Caco-2 (cell line): Measurements from ENCODE around the gene ACTA1. TPM values are rescaled to one million over a fixed set of nuclear protein-coding genes. Genes with fewer than 3 reads are reported as not detected.

Experiments
- BruUV-seq: library from RNA; stranded (reverse); fragments of 400-500 nt; replicated peaks from 2 replicates; lab custom pipeline; 2021; lab: Mats Ljungman, UMichigan
- CTCF ChIA-PET: fragments of 300-600 bp; sonication (Branson Sonifier 250); formaldehyde crosslinking; loops from one replicate; lab custom pipeline; 2022; ENCODE audit warnings: antibody characterized with exemption; lab: Charles Lee
- POLR2A ChIA-PET: fragments of 300-600 bp; sonication (Branson Sonifier 250); formaldehyde crosslinking; loops from one replicate; lab custom pipeline; 2022; ENCODE audit warnings: antibody characterized with exemption; lab: Charles Lee
- DNase-seq, 2 experiments: peaks; one replicate each; pipeline versions ENCODE4 v3.0.0 to v3.0.0-alpha.2; 2020 to 2022
- H3K27me3 ChIP-seq: replicated peaks from 2 replicates; pipeline ENCODE4 v1.6.0; 2011; ENCODE audit warnings: low read length; ENCODE audit not compliant: control insufficient read depth, insufficient read depth
- H3K36me3 ChIP-seq: 2 replicates; pipeline ENCODE4 v1.5.1; 2011; ENCODE audit warnings: low read length; ENCODE audit not compliant: control insufficient read depth, insufficient read depth
- H3K4me1 ChIP-seq: fragments of 250-450 bp; sonication (Bioruptor Pico); 2 replicates; pipeline ENCODE4 v1.5.1; 2020; ENCODE audit warnings: mild to moderate bottlenecking
- H3K4me3 ChIP-seq: 2 replicates; pipeline ENCODE4 v1.5.1; 2011; ENCODE audit warnings: low read depth, mild to moderate bottlenecking, control low read depth, low read length
- H3K9me3 ChIP-seq: fragments of 250-450 bp; sonication (Bioruptor Pico); 2 replicates; pipeline ENCODE4 v1.5.1; 2020; ENCODE audit warnings: mild to moderate bottlenecking, moderate library complexity
- H3K27ac Mint-ChIP-seq: one replicate; pipeline ENCODE4 v1.8.0; 2022; ENCODE audit warnings: mixed read lengths; ENCODE audit not compliant: unreplicated experiment
- H3K27me3 Mint-ChIP-seq: one replicate; pipeline ENCODE4 v1.8.0; 2022; ENCODE audit warnings: mixed read lengths; ENCODE audit not compliant: insufficient read depth, unreplicated experiment
- H3K36me3 Mint-ChIP-seq: one replicate; pipeline ENCODE4 v1.8.0; 2022; ENCODE audit warnings: mild to moderate bottlenecking, mixed read lengths; ENCODE audit not compliant: insufficient read depth, unreplicated experiment
- H3K4me1 Mint-ChIP-seq: one replicate; pipeline ENCODE4 v1.8.0; 2022; ENCODE audit warnings: low read depth, mixed read lengths; ENCODE audit not compliant: unreplicated experiment
- H3K4me3 Mint-ChIP-seq: one replicate; pipeline ENCODE4 v1.8.0; 2022; ENCODE audit warnings: mild to moderate bottlenecking, moderate library complexity, mixed read lengths; ENCODE audit not compliant: unreplicated experiment
- H3K9me3 Mint-ChIP-seq: one replicate; pipeline ENCODE4 v1.8.0; 2022; ENCODE audit warnings: mixed read lengths; ENCODE audit not compliant: unreplicated experiment
- intact Hi-C: fragments of 100-400 bp; cut with micrococcal nuclease; formaldehyde crosslinking; loops from one replicate; pipeline ENCODE4 v1.10.0; 2022; ENCODE audit not compliant: unreplicated experiment
- total RNA-seq: library from RNA; stranded (reverse); gene quantifications from 2 replicates; pipeline ENCODE4 v1.2.3, GENCODE V29; 2022
- TF ChIP-seq, protein P1 (sequence below), 2 experiments: fragments of 200-600 bp in 1 of 2; IDR thresholded peaks; 1 replicate in 1 of 2; 2 replicates in 1 of 2; pipeline versions ENCODE4 v1.5.1 to v1.8.0; 2011 to 2022; ENCODE audit warnings: antibody characterized with exemption in 1 of 2, control low read depth in 1 of 2, inconsistent platforms in 1 of 2, low read depth in 1 of 2, low read length in 1 of 2, mild to moderate bottlenecking in 1 of 2, moderate library complexity in 1 of 2; ENCODE audit not compliant: insufficient read depth in 1 of 2, severe bottlenecking in 1 of 2, unreplicated experiment in 1 of 2

ACTA1 gene
- total RNA-seq, 1 experiment from 2014 or later, result 5.1 TPM

DNA sequence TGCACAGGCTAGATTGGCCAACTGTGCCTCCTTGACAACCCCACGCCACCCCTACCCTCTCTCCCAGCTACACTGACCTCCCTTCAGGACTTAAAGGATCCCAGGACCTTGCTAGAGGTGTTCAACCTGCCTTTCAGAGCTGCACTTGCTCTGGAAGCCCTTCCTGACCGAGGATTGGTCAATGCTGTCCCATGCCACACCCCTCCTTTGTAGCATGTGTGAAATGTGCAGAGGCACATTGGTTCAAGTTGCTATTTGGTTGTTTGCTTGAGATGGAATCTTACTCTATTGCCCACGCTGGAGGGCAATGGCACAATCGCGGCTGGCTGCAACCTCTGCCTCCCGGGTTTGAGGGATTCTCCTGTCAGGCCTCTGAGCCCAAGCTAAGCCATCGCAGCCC is 21.8 kb downstream of the ACTA1 start:
- TF ChIP-seq, protein P1, sequence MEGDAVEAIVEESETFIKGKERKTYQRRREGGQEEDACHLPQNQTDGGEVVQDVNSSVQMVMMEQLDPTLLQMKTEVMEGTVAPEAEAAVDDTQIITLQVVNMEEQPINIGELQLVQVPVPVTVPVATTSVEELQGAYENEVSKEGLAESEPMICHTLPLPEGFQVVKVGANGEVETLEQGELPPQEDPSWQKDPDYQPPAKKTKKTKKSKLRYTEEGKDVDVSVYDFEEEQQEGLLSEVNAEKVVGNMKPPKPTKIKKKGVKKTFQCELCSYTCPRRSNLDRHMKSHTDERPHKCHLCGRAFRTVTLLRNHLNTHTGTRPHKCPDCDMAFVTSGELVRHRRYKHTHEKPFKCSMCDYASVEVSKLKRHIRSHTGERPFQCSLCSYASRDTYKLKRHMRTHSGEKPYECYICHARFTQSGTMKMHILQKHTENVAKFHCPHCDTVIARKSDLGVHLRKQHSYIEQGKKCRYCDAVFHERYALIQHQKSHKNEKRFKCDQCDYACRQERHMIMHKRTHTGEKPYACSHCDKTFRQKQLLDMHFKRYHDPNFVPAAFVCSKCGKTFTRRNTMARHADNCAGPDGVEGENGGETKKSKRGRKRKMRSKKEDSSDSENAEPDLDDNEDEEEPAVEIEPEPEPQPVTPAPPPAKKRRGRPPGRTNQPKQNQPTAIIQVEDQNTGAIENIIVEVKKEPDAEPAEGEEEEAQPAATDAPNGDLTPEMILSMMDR (IDR thresholded peaks at IDR 0.05; ENCODE audit: insufficient read depth in 1 of 2, low read depth in 1 of 2, low read length in 1 of 2, severe bottlenecking in 1 of 2, unreplicated experiment in 1 of 2), result no peak
- Histone ChIP-seq H3K27me3 (no peaks in the 10 kb centered on the region), H3K36me3 (no peaks in the 10 kb centered on the region), H3K4me1 (peaks cover 15% of the 10 kb centered on the region), H3K9me3 (no peaks in the 10 kb centered on the region), H3K4me3 (no peak overlapping the region)
- ChIA-PET CTCF (no interaction called here), POLR2A (no interaction called here)
- Mint-ChIP-seq H3K4me1 (peaks cover 14% of the 10 kb centered on the region), H3K4me3 (no peak overlapping the region), H3K27me3 (peaks cover 3% of the 10 kb centered on the region), H3K27ac (no peak overlapping the region), H3K9me3 (no peaks in the 10 kb centered on the region), H3K36me3 (peaks cover 4% of the 10 kb centered on the region)
- DNase-seq, result no peak
- no TSS peak for BruUV-seq
- intact Hi-C loops, result no loop called here

- intact Hi-C loops, result no loop called here
- peaks cover 4% of the 10 kb centered on the region for H3K36me3 Mint-ChIP-seq
- peaks cover 14% of the 10 kb centered on the region for H3K4me1 Mint-ChIP-seq
- no peaks in the 10 kb centered on the region for H3K9me3 Mint-ChIP-seq
- Histone ChIP-seq H3K4me1 (peaks cover 15% of the 10 kb centered on the region), H3K4me3 (no peak overlapping the region), H3K27me3 (no peaks in the 10 kb centered on the region), H3K36me3 (no peaks in the 10 kb centered on the region), H3K9me3 (no peaks in the 10 kb centered on the region)
- ChIA-PET POLR2A (no interaction called here), CTCF (no interaction called here)
- H3K27ac Mint-ChIP-seq, result no peak overlapping the region
- H3K4me3 Mint-ChIP-seq, result no peak overlapping the region
- TF ChIP-seq, protein P1 (IDR thresholded peaks at IDR 0.05; ENCODE audit: insufficient read depth in 1 of 2, low read depth in 1 of 2, low read length in 1 of 2, severe bottlenecking in 1 of 2, unreplicated experiment in 1 of 2), result no peak
- no TSS peak for BruUV-seq
- H3K27me3 Mint-ChIP-seq, result peaks cover 3% of the 10 kb centered on the region
- DNase-seq, result no peak
These were observed 22.3 kb downstream of the ACTA1 start for GRCh38 chr1:229411434-229412055.

DNA sequence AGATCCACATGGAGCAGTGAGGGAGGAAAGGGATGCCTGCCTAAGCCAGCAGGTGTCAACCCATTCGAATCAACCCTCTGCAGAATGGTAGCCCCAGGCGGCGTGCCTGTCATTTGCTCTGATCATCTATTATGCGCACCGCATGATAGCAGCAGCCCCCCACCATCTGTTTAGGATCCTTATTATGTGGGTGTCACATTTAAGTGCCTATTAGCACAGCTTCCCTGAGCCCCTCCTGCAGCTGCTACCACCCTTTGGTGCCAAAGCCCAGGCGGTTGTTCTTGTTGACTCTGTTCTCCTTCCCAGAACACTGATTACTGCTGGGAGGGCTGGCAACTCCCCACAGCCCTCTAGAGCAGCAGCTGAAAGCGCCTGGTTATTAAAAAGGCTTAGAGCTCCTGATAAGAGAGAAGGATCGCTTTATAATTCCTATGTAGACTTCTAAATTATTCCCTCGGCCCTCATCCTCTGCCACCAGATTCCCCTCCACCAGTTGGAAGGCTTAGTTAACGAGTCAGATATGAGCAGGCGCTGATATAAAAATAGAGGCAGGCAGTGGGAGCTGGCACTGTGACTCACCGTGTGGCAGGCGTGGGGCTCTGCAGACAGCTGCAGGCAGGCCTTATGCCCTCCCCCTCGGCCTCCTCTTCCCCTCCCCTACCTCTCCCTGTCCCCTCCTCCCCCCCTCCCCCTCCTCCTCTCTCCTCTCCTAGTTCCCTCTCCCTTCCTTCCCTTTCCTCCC is 23.0 kb downstream of the ACTA1 start:
- Mint-ChIP-seq H3K4me1 (peaks cover 14% of the 10 kb centered on the region), H3K9me3 (no peaks in the 10 kb centered on the region), H3K36me3 (peaks cover 4% of the 10 kb centered on the region), H3K27ac (no peak overlapping the region), H3K4me3 (no peak overlapping the region), H3K27me3 (peaks cover 3% of the 10 kb centered on the region)
- BruUV-seq, result no TSS peak
- CTCF ChIA-PET, result interaction anchor here (1.5 kb wide), 1 partner anchor 10 kb away, joined by 6 read pairs; no protein-coding TSS in a partner anchor
- intact Hi-C loops, result no loop called here
- H3K4me1 ChIP-seq, result peaks cover 15% of the 10 kb centered on the region
- no peak for DNase-seq
- TF ChIP-seq, protein P1 (IDR thresholded peaks at IDR 0.05; ENCODE audit: insufficient read depth in 1 of 2, low read depth in 1 of 2, low read length in 1 of 2, severe bottlenecking in 1 of 2, unreplicated experiment in 1 of 2), result no peak
- H3K4me3 ChIP-seq, result no peak overlapping the region
- H3K9me3 ChIP-seq, result no peaks in the 10 kb centered on the region
- no peaks in the 10 kb centered on the region for H3K27me3 ChIP-seq
- POLR2A ChIA-PET, result no interaction called here
- no peaks in the 10 kb centered on the region for H3K36me3 ChIP-seq
